GM19397 (cell line): ENCODE measurements around the gene SLC38A8.

ENCODE experiments used
- ATAC-seq: cut with Tn5 transposase; IDR thresholded peaks from one replicate; pipeline ENCODE4 v1.9.1; 2021; ENCODE audit warnings: mild to moderate bottlenecking, moderate library complexity; ENCODE audit not compliant: unreplicated experiment

Gene SLC38A8

GRCh38 chr16:83973077-83973476 is 69.5 kb downstream of the SLC38A8 start:
- no peak for ATAC-seq

GRCh38 chr16:83972256-83973008 is 70.2 kb downstream of the SLC38A8 start:
- ATAC-seq, result no peak

GRCh38 chr16:83971165-83972130 is 71.1 kb downstream of the SLC38A8 start:
- ATAC-seq, result no peak

- no peak for ATAC-seq
Measured at GRCh38 chr16:83970430-83970815, 72.2 kb downstream of the SLC38A8 start.

- no peak for ATAC-seq
Measured at GRCh38 chr16:83969771-83970429, 72.7 kb downstream of the SLC38A8 start.

GRCh38 chr16:83968891-83969649 is 73.5 kb downstream of the SLC38A8 start:
- ATAC-seq, result no peak

- no peak for ATAC-seq
Measured at GRCh38 chr16:83968306-83968851, 74.2 kb downstream of the SLC38A8 start.

- no peak for ATAC-seq
Measured at GRCh38 chr16:83967838-83968305, 74.7 kb downstream of the SLC38A8 start, which contains the start of gene NECAB2. NECAB2 (plus strand) TSS chr16:83968244; CDS start chr16:83968649, 405 bp downstream.

GRCh38 chr16:83967091-83967490 is 75.5 kb downstream of the SLC38A8 start:
- no peak for ATAC-seq

GRCh38 chr16:83966153-83966696 is 76.4 kb downstream of the SLC38A8 start:
- no peak for ATAC-seq

GRCh38 chr16:83965444-83966152 is 77.0 kb downstream of the SLC38A8 start:
- ATAC-seq, result no peak

- no peak for ATAC-seq
Measured at GRCh38 chr16:83964684-83965443, 77.7 kb downstream of the SLC38A8 start.

- ATAC-seq, result no peak
Measured at GRCh38 chr16:83963277-83964119, 79.1 kb downstream of the SLC38A8 start.

GRCh38 chr16:83961591-83961990 is 81.0 kb downstream of the SLC38A8 start:
- ATAC-seq, result no peak

- no peak for ATAC-seq
Measured at GRCh38 chr16:83960521-83961249, 81.9 kb downstream of the SLC38A8 start.
